HG03571 (cell line): Measurements from ENCODE around the gene ATP2C2.

ENCODE experiments used
- ATAC-seq: cut with Tn5 transposase; IDR thresholded peaks from one replicate; pipeline ENCODE4 v1.9.1; 2021; ENCODE audit not compliant: unreplicated experiment

The ATP2C2 gene

GRCh38 chr16:84466692-84467091, 98.4 kb downstream of the ATP2C2 start:
- no peak for ATAC-seq

- ATAC-seq, result no peak
Observed at GRCh38 chr16:84467256-84467655, 98.9 kb downstream of the ATP2C2 start.

DNA sequence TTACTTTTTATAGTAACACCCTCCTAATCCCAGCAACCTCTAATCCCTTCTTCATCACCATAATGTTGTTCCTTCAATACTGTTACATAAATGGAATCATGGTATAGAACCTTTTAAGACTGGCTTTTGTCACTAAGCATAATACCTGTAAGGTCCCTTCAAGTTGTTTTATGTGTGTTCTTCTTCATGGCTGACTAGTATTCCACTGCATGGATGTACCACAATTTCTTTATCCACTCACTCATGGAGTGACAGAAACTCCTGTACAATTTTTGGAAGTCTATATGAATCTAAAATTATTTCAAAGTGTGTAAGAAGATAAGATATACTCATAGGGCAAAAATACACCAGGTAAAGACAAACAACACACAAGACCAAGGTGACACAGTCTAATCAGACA, 99.4 kb downstream of the ATP2C2 start:
- ATAC-seq, result no peak

GRCh38 chr16:84471316-84471715, 103.0 kb downstream of the ATP2C2 start:
- no peak for ATAC-seq

DNA sequence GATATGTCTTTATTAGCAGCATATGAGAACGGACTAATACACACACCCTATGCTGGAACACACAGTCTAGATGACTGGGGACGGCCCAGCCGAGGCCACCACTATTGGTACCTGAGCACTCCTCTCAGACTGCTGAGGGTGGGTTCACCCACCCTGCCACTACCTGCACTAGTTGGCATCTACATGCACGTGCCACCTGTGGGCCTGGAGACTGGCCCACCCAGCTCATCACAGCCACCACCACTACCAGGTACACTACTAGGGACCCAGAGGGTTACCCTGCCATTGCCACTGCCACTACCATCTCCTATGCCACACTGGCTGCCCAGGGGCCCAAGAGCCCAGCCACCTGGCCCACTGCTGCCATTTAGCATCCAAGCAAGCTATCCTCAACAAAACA, 103.6 kb downstream of the ATP2C2 start:
- no peak for ATAC-seq

DNA sequence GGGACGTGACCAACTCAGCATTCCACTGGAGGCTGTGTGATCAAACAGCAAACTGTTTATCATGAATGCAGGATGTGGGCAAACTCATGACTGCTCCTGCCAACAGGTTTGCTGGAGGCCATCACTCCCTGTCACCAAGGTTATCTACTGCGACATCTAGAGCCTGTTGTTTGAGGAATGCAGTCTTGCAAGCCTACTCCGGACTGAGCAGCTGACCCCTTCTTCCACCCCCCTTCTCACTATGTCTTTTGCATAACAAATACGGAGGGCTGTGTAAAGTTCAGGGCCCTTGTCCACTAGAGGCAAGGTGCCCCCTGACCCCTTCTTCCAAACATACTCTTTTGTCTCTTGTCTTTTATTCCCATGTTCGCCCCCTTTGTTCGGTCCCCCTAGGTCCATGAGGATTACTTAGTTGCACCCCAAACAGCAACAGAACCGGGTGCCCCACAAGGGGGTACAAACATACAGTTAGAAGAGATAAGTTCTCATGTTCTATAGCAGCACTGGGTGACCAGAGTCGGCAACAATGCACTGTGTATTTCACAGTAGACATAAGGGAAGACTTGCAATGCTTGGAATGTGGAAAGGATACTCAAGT, 107.4 kb downstream of the ATP2C2 start:
- ATAC-seq, result no peak

- ATAC-seq, result no peak
Observed at GRCh38 chr16:84476401-84476800, 108.1 kb downstream of the ATP2C2 start.

DNA sequence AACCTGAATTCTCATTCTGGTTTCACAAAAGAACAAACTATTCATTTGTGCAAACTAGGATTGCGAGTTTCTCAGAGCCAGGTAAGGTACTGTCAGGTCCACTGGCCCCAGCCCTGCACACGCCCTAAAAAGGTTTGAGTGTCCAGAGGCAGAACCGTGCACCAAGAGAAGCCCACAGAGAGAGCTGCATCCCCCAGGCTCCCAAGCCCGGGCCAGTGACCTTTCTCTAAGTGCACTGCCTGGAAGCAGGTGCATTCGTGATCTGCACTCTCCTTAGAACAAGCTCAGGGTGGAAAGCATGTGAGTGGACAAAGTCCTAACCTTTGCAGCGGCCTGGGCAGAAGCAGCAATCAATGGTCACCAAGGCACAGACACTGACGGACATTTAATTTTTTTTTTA, 109.3 kb downstream of the ATP2C2 start:
- no peak for ATAC-seq

DNA sequence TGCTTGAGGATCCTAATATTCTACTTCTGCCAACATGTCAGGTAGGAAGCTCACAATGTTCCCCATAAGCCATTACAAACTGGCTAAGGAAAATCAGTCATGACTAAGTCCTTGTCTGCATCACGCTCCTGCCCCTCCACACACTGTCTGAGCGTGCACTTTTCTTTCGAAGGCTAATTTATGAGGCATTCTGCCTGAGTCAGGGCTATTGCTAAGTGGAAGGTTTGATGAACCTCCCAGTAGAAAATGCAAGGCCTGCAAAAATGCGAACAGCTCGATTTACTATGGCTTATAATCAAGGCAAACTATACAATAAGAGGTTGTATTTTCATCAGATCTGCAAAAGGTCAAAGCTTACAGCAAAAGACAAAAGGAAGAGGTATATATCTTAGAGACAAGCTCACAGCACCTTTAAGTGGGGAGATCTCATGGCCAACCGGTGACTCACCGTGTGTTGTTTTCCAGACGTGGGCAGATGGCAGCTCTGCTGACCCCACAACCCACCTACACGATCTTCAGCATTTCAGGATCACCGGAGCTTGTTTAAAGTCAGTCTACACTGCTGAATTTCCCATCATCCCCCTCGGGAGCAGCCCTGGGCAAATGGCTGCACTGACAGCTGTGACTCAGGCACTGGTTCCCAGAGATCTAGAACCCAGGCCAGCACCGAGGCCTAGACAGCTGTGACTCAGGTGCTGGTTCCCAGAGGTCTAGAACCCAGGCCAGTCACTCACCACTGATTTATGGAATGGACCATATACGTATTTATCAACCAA, 110.0 kb downstream of the ATP2C2 start:
- ATAC-seq, result no peak

DNA sequence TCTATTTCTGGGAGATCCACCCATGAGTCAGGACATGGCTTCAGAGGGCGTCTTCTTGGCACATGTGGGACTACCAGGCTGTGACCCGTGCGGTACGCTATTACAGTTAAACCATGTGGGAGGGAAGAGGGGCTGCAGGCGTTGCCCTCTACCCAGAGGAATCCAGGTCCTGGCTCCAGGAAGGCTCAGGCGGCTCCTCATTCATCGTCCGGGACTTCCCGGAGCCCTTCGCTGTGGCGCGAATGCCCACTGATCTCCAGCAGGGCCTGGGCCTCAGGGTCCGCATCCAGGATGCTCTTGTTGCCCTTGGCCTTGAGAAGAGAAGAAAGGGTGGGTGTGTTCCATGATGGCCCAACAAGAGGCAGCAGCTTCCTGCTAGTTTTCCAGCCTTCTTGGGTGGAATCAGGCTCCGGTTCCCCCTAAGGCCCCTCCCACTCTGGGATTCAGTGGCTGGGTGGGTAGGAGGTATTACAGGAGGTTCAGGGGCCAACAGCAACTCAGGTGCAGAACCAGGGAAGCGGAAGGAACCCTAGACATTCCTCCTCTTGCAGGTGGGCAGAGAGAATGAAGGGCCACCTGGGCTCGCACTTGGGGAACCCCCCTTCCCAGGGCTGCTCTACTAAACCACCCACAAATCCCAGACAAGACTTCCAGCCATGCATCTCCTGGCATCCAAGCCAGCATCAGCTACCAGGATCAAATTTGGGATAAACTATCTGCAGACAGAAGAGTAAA, 111.5 kb downstream of the ATP2C2 start:
- no peak for ATAC-seq

- ATAC-seq, result no peak
Observed at GRCh38 chr16:84481051-84481735, 112.9 kb downstream of the ATP2C2 start.

DNA sequence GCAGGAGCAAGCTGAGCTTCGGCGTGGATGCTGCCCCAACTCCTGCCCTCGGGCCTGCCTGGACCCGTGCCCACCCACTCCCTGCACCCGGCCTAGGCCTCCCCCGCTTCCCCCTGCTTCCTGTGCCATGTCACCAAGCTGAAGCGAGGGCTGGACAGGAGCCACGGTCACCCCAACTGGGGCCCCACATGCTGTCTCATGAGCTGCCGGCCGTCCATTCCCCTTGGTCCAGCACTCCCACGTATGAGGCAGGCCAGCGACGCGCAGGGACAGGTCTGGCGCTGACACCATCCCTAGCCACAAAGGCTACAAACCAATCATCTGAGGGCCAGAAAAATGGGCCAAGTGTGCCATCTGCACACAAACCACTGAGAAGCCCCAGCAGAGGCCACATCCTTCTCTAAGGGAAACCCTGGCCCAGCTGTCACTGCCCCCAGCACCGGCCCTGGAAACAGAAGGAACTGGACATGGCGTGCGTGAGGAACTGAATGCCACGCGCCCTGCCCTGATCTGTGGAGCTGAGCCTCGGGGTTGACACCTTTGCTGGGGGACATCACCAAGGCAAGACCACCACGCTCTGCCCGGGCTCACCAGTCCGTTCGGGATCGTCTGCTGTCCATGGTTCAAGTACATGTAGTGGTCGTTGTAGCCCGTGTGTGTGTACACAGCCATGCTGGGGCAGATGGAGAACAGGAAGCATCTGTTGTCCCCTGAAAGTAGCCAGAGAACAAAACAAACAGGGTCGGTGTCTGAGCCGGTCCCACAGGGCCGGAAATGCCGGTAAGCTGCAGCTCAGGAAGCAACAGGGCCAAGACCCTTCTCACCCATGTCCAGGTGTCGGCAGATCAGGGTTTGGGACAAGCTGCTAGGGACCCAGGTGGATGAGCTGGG, 113.9 kb downstream of the ATP2C2 start:
- ATAC-seq, result no peak

DNA sequence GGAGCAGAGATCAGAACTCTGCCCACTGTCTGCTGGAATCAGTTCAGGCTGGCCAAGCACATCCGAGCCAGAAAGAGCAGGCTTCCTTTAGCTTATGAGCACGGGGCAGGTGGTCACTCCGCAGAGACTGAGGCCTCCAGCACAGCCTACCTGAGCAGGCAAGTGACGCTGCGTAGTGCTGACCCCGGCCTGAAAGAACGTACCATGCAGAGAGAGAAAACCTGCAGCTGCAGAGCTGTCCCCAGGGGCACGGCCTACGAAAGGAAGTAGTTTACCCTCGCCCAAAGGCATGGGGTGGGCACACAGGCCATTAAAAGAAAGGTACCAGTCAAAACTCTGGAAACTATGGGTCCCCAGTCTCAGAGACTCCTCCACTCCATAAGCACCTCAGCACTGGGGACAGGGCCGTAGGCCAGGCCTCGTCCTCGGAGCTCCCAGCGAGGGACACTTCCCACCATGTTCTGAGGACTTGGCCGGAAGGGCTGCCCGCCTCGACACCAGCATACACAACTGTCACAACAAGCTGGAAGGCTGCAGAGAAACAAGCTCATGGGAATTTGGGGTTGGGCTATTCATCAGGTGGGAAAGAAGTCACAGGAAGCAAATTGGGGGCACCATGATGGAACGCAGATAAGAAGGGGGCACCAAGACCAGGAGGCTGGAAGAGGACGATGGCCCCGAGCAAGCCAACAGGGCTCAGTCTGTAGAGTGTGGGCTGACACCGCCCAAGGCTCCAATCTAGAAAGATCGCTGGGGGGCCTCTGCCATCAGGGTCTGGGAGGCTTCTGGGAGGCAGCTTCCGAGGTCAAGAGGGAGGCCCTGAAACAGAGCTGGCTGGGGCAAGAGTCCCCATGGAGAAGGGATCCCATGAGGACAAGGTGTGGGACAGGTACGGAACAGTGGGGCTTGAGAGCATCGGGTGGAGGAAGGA, 114.9 kb downstream of the ATP2C2 start:
- ATAC-seq, result no peak

GRCh38 chr16:84483882-84484565, 115.7 kb downstream of the ATP2C2 start:
- ATAC-seq, result no peak

DNA sequence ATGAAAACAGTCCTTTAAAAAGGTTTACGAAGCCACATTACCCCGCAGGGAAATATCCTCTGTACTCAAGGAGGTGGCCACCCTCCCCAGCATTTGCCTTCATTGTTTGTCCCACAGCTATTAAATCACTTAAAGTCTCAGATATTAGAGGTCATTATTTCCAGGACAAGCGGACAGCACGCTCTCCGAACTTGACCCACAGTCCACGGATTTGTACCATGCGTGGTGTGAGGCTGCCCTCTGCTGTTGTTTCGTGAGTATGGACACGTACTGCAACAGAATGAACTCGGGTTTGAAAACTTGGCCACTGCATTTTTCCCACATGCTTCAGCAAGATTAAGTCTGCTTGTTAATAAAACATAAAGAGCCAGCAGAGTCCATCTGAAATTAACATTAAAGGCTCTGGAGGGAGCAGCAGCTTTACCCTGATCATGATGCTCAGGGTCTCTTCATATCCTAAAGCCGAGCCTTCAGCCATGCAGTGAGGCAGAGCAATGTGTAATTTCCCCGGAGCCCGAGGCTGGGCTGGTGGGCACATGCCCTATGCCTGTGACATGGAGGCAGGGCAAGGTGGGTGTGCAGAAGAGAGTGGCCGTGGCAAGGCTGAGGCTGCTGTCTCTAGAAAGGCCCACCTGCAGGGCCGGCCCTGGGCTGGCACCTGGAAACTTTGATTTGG, 116.4 kb downstream of the ATP2C2 start:
- no peak for ATAC-seq

DNA sequence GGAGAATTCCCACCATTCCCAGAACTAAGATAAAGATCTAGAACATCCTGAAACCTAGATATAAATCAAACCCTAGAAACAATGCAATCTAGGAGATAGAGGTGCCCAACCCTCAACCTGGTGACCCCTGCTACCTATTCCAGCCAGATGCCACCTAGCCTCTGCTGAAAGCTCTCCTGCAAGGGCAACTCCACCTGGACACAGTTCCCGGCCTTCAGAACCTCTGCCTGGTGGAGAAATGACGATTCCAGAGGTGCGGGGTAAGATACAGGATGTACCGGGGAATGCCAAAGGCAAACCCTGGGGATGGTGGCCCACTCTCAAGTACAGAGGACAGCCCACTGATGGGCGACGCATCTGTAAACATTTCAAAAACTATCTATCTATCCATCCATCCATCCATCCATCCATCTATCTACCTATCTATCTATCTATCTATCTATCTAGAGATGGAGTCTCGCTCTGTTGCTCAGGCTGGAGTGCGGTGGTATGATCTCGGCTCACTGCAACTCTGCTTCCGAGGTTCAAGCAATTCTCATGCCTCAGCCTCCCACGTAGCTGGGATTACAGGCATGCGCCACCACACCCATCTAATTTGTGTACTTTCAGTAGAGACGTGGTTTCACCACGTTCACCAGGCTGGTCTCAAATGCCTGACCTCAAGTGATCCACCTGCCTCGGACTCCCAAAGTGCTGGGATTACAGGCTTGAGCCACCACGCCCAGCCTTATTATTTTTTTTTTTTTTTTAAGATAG, 117.1 kb downstream of the ATP2C2 start:
- ATAC-seq, result no peak

DNA sequence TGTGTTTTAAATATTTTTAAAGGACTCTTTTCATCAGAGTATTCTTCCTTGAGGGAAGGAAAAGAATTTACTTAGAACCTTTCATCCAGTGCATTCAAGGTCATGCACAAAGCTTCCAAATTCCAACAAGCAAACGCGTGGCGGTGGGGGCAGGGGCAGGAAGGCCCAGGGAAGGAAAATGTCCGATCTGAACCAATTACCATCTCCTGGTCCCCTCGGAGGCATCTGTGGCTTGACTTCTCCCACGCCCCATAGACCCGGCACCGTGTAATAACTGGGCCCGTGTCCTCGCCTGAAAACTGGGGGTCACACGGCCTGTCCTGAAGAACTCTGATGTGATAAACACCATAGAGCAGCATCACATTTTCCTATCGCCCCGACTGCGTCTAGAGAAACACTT, 117.8 kb downstream of the ATP2C2 start:
- ATAC-seq, result no peak
